ENCODE measurements around the gene SPPL2B.
"Not testable (repeated sequence)": the region's sequence is repeated elsewhere in the genome, so short reads cannot be mapped to it uniquely, and the experiment has no call there.

Gene SPPL2B

GRCh38 chr19:2338751-2339643, 10.5 kb downstream of the SPPL2B start:
- FAIRE-seq, result no peak

- no peak for FAIRE-seq
Measured at GRCh38 chr19:2339644-2340310, 11.3 kb downstream of the SPPL2B start.

DNA sequence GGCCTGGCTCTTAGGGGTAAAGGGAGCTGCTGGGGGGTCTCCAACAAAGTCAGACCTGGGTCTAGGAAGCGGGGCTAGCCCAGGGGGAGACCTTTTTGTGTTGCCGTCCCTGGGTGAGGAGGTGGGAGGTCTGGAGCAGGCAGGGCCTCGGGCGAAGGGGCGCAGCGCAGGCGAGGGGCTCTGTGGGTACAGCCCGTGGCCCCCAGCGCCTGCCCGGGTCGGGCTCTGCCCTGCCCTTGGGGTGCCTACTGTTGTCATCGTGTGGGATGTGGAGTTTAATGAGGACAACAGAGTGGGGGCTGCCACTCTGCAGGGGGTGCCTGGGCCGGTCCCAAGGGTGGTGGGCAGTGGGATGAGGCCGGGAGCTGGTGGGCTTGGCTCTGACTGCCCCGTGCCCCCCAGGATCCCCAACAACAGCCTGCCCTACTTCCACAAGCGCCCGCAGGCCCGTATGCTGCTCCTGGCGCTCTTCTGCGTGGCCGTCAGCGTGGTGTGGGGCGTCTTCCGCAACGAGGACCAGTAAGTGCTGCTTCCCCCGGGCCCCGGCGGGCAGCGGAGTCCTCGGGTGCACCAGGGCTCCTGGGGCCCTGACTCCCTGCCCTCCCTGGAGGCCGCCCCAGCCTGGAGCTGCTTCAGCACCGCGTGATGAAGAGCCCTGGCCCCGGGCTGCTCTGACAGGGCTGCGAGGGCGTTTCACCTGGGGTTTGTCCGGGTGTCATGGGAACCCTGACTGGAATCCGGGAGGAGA, 12.2 kb downstream of the SPPL2B start:
- no peak for FAIRE-seq

- FAIRE-seq, result no peak
Measured at GRCh38 chr19:2341244-2341751, 12.8 kb downstream of the SPPL2B start.

GRCh38 chr19:2341982-2342381, 13.5 kb downstream of the SPPL2B start:
- no peak for FAIRE-seq

DNA sequence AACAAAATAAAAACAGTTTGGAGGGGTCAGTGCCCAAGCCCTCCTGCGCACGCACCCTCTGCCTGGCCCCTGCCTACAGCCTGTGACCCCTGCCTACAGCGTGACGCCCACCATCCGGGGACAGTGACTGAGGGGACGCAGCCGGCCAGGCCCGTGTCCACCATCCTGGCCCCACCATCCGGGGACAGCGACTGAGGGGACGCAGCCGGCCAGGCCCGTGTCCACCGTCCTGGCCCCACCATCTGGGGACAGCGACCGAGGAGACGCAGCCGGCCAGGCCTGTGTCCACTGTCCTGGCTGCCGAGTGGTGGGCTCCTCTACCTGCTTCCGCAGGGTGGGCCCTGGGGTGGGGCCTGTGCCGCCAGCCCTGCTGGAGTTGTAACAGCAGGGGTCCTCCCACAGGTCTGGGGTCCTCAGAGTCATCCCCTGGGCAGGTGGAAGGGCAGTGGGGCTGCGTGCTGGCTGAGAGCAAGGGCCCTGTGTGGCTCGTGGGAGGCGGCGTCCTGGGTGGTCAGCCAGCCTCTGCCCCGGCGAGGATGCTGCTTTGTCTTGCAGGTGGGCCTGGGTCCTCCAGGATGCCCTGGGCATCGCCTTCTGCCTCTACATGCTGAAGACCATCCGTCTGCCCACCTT, 14.3 kb downstream of the SPPL2B start:
- no peak for FAIRE-seq

- no peak for FAIRE-seq
Measured at GRCh38 chr19:2343289-2343982, 15.0 kb downstream of the SPPL2B start.

DNA sequence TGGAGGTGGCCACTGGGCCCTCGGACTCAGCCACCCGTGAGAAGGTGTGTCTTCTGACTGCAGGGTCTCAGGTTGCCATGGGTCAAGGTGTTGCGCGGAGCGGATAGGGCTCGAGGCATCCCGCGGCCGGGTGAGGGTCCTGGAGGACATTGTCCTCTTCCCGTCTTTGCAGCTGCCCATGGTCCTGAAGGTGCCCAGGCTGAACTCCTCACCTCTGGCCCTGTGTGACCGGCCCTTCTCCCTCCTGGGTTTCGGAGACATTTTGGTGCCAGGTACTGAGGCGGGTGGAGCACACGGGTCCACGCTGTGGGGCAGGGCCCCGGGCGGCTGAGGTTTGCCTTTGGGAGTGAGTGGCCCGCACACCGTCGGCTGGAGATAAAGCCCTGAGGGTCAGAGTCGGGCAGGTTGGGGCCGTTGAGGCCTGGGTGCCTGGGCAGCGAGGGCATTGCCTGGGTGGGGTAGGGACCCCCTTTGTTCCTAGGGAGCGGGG, 15.9 kb downstream of the SPPL2B start:
- FAIRE-seq, result no peak

- FAIRE-seq, result no peak
Measured at GRCh38 chr19:2345076-2345475, 16.6 kb downstream of the SPPL2B start.

- no peak for FAIRE-seq
Measured at GRCh38 chr19:2345794-2346663, 17.5 kb downstream of the SPPL2B start.

- FAIRE-seq, result not testable (repeated sequence)
Measured at GRCh38 chr19:2349818-2350217, 21.3 kb downstream of the SPPL2B start.

GRCh38 chr19:2350656-2351055, 22.2 kb downstream of the SPPL2B start:
- no peak for FAIRE-seq

- FAIRE-seq, result no peak
Measured at GRCh38 chr19:2351591-2351990, 23.1 kb downstream of the SPPL2B start.

GRCh38 chr19:2352121-2352520, 23.6 kb downstream of the SPPL2B start:
- FAIRE-seq, result no peak

- FAIRE-seq, result no peak
Measured at GRCh38 chr19:2353159-2353886, 24.8 kb downstream of the SPPL2B start.

DNA sequence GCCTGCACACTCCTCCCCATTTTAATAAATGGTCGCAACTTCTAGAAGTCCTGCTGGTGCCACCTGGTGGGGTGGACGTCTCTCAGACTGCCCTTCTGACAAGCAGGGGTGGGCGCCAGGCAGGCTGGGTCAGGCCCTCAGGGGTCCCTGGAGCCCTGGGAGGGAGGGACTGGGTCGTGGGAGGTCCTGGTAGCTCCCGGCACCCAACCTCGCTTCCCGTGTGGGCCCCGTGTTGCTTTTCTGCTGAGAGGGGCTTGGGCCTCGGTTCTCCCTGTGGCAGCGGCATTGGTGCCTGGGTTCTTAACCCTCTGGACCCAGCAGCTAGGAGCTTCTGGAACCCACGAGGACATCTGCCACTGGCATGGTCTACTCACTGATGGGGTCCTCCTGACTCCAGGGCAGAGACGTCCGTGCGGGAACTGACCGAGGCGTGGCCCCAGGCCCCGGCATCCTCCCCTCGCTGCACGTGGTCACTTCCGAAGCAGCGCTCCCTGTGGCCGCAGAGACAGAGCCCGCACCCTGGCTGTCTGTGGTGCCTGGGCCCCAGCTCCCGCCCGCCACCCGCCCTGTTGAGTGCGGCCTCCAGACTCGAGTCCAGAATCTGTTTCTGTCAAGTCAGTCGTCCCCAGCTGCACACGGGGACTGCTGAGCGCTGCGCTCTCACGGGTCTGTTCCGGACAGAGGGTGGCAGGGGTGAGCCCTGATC, 25.6 kb downstream of the SPPL2B start:
- no peak for FAIRE-seq

- no peak for FAIRE-seq
Measured at GRCh38 chr19:2354670-2355069, 26.2 kb downstream of the SPPL2B start.

- no peak for FAIRE-seq
Measured at GRCh38 chr19:2355168-2356035, 26.9 kb downstream of the SPPL2B start.

Data from A204.1 (cell line).